ENCODE data around the gene CTCF. TPM values are rescaled to one million over a fixed set of nuclear protein-coding genes. Genes with fewer than 3 reads are reported as not detected.

Gene CTCF
- total and polyA plus RNA-seq, 10 of the 15 experiments (the other 5 are each of a cell fraction or from before 2014, with no cell fraction given) = 9.1 to 55.0 (median 41.8) TPM

DNA sequence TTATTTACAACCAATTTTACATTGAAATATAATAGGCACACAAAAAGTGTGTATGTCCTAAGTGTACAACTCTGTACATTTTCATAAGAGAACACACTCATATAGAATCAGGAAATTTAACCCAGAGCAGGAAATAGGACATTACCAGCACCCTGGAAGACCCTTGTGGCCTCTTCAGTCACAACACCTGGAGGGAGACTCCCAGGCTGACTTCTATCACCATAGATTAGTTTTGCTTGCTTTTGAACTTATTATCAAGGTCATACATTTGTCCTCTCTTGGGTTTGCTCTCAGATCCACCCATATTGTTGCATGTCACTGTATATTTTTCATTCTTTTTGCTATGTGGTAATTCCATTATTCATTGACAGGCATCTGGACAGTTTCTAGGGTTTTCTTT is 27.9 kb upstream of the CTCF start:
- intact Hi-C loops (cut with micrococcal nuclease; ENCODE audit: unreplicated experiment) = no loop called here

DNA sequence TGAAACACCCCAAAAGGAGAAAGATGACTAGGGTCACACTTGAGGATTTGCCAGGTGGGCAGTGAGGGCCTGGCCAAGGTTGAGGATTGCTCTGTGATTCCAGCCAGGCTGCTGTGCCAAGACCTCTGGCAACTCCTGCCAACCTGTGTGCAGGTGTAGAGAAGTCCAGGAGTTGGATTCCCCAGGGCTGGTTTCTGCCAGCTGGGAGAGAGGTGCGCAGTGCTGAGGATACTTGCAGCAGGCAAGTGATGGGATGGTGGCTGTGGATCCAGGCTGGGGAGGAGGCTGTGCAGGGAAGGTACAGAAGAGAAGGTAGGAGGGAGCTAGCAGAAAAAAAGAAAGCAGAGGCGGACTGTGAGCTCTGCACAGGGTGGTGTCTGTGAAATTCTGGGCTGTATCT is 27.1 kb upstream of the CTCF start:
- no peak overlapping the region for H3K27ac ChIP-seq (ENCODE audit: control insufficient read depth, insufficient read depth)
- H3K4me1 ChIP-seq (ENCODE audit: control insufficient read depth, insufficient read depth, low read length) = peaks cover 27% of the 10 kb centered on the region
- in situ Hi-C loops (cut with MboI) = no loop called here
- CTCF ChIA-PET = interaction anchor here (1.1 to 11.3 kb wide), 4 partner anchors 12 to 41 kb away, joined by 3 to 131 read pairs (median 18); partner anchors contain the start of gene CTCF
- H3K4me2 ChIP-seq (ENCODE audit: control insufficient read depth, insufficient read depth) = no peak overlapping the region
- no TSS peak for BruUV-seq (replicated peaks)
- H3K4me3 ChIP-seq = no peak overlapping the region
- H3K36me3 ChIP-seq (ENCODE audit: control insufficient read depth in 2 of 2, insufficient read depth in 2 of 2, low read length in 1 of 2) = peaks cover 0 to 2% of the 10 kb centered on the region in 2 experiments; a peak in 2 of 4 replicates
- no peaks in the 10 kb centered on the region for H3K9me3 ChIP-seq (replicated peaks; ENCODE audit: control insufficient read depth, insufficient read depth, low read length)
- no peak overlapping the region for H2AFZ ChIP-seq (ENCODE audit: control insufficient read depth, low read depth, low read length)
- POLR2A ChIA-PET = interaction anchor here (0.5 kb wide), 1 partner anchor 1906 kb away, joined by 5 read pairs; no protein-coding TSS in a partner anchor
- H3K27me3 ChIP-seq (replicated peaks in 1 of 2; ENCODE audit: control insufficient read depth in 2 of 2, insufficient read depth in 2 of 2, low read length in 1 of 2) = peaks cover 0 to 2% of the 10 kb centered on the region in 2 experiments; a peak in 1 of 4 replicates
- FAIRE-seq (no peak), ATAC-seq (no peak), DNase-seq (ENCODE audit: low read depth, low spot score) (no peak)
- WGBS (ENCODE audit: insufficient coverage, insufficient replicate concordance, low lambda C conversion rate, missing lambda C conversion rate) = 95% methylated on average over 2 of the region's 2 CpGs
- no peaks in the 10 kb centered on the region for H3K79me2 ChIP-seq (ENCODE audit: control insufficient read depth, insufficient read depth, low read length)
- intact Hi-C loops (cut with micrococcal nuclease; ENCODE audit: unreplicated experiment) = no loop called here
- RAD21 ChIA-PET (ENCODE audit: unreplicated experiment) = interaction anchor here (0.7 to 0.9 kb wide), 2 partner anchors 14 to 27 kb away, joined by 3 to 4 read pairs; partner anchors contain the start of gene CTCF
- peaks cover 4% of the 10 kb centered on the region for H4K20me1 ChIP-seq (ENCODE audit: control insufficient read depth, insufficient read depth)
- SMC1A ChIA-PET (ENCODE audit: uncharacterized antibody, unreplicated experiment) = interaction anchor here (2.4 kb wide), 1 partner anchor 14 kb away, joined by 6 read pairs; no protein-coding TSS in a partner anchor
- H3K9ac ChIP-seq (ENCODE audit: control insufficient read depth, insufficient read depth, low read length) = no peak overlapping the region
- TF ChIP-seq, protein P1, sequence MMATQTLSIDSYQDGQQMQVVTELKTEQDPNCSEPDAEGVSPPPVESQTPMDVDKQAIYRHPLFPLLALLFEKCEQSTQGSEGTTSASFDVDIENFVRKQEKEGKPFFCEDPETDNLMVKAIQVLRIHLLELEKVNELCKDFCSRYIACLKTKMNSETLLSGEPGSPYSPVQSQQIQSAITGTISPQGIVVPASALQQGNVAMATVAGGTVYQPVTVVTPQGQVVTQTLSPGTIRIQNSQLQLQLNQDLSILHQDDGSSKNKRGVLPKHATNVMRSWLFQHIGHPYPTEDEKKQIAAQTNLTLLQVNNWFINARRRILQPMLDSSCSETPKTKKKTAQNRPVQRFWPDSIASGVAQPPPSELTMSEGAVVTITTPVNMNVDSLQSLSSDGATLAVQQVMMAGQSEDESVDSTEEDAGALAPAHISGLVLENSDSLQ (IDR thresholded peaks at IDR 0.05) = no peak
- TF ChIP-seq TCF12 (IDR thresholded peaks at IDR 0.05; ENCODE audit: low read depth, low read length) = no peak
- TF ChIP-seq, protein P2, sequence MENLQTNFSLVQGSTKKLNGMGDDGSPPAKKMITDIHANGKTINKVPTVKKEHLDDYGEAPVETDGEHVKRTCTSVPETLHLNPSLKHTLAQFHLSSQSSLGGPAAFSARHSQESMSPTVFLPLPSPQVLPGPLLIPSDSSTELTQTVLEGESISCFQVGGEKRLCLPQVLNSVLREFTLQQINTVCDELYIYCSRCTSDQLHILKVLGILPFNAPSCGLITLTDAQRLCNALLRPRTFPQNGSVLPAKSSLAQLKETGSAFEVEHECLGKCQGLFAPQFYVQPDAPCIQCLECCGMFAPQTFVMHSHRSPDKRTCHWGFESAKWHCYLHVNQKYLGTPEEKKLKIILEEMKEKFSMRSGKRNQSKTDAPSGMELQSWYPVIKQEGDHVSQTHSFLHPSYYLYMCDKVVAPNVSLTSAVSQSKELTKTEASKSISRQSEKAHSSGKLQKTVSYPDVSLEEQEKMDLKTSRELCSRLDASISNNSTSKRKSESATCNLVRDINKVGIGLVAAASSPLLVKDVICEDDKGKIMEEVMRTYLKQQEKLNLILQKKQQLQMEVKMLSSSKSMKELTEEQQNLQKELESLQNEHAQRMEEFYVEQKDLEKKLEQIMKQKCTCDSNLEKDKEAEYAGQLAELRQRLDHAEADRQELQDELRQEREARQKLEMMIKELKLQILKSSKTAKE (IDR thresholded peaks at IDR 0.05; ENCODE audit: low read depth, poor library complexity, severe bottlenecking) = no peak
- TF ChIP-seq, protein P3, sequence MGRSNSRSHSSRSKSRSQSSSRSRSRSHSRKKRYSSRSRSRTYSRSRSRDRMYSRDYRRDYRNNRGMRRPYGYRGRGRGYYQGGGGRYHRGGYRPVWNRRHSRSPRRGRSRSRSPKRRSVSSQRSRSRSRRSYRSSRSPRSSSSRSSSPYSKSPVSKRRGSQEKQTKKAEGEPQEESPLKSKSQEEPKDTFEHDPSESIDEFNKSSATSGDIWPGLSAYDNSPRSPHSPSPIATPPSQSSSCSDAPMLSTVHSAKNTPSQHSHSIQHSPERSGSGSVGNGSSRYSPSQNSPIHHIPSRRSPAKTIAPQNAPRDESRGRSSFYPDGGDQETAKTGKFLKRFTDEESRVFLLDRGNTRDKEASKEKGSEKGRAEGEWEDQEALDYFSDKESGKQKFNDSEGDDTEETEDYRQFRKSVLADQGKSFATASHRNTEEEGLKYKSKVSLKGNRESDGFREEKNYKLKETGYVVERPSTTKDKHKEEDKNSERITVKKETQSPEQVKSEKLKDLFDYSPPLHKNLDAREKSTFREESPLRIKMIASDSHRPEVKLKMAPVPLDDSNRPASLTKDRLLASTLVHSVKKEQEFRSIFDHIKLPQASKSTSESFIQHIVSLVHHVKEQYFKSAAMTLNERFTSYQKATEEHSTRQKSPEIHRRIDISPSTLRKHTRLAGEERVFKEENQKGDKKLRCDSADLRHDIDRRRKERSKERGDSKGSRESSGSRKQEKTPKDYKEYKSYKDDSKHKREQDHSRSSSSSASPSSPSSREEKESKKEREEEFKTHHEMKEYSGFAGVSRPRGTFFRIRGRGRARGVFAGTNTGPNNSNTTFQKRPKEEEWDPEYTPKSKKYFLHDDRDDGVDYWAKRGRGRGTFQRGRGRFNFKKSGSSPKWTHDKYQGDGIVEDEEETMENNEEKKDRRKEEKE (IDR thresholded peaks at IDR 0.05) = no peak

More for the DNA sequence above, 27.9 kb upstream of the CTCF start:
- H3K4me3 ChIP-seq = no peak overlapping the region
- peaks cover 0 to 2% of the 10 kb centered on the region in 2 experiments; a peak in 1 of 4 replicates for H3K27me3 ChIP-seq (replicated peaks in 1 of 2; ENCODE audit: control insufficient read depth in 2 of 2, insufficient read depth in 2 of 2, low read length in 1 of 2)
- no peaks in the 10 kb centered on the region for H3K36me3 ChIP-seq (ENCODE audit: control insufficient read depth in 2 of 2, insufficient read depth in 2 of 2, low read length in 1 of 2)
- CTCF ChIA-PET = interaction anchor here (1.1 to 11.3 kb wide), 3 partner anchors 12 to 40 kb away, joined by 3 to 131 read pairs (median 31); no protein-coding TSS in a partner anchor
- BruUV-seq (replicated peaks) = no TSS peak
- in situ Hi-C loops (cut with MboI) = no loop called here
- H3K27ac ChIP-seq (ENCODE audit: control insufficient read depth, insufficient read depth) = no peak overlapping the region
- FAIRE-seq = no peak
- no peak for ATAC-seq
- H2AFZ ChIP-seq (ENCODE audit: control insufficient read depth, low read depth, low read length) = no peak overlapping the region
- no peak for DNase-seq (ENCODE audit: low read depth, low spot score)
- H3K9me3 ChIP-seq (replicated peaks; ENCODE audit: control insufficient read depth, insufficient read depth, low read length) = no peaks in the 10 kb centered on the region
- POLR2A ChIA-PET = interaction anchor here (0.6 to 5.7 kb wide), 3 partner anchors 8 to 44 kb away, joined by 4 to 56 read pairs (median 4); no protein-coding TSS in a partner anchor
- no peak overlapping the region for H3K4me2 ChIP-seq (ENCODE audit: control insufficient read depth, insufficient read depth)
- peaks cover 34% of the 10 kb centered on the region for H3K4me1 ChIP-seq (ENCODE audit: control insufficient read depth, insufficient read depth, low read length)
- no peak overlapping the region for H3K9ac ChIP-seq (ENCODE audit: control insufficient read depth, insufficient read depth, low read length)
- RAD21 ChIA-PET (ENCODE audit: unreplicated experiment) = interaction anchor here (0.7 to 2.5 kb wide), 4 partner anchors 13 to 106 kb away, joined by 3 to 17 read pairs (median 4); partner anchors contain the start of gene CTCF
- peaks cover 3% of the 10 kb centered on the region for H4K20me1 ChIP-seq (ENCODE audit: control insufficient read depth, insufficient read depth)
- TF ChIP-seq ESRRA (IDR thresholded peaks at IDR 0.05; ENCODE audit: low read length) (0 out of 2 replicates have a peak, but pooled peaks have one; percentile 20), YY1 (IDR thresholded peaks at IDR 0.05; ENCODE audit: low read depth, low read length) (no peak), ETV6 (conservative IDR thresholded peaks at IDR 0.05 in 1 of 2, IDR thresholded peaks at IDR 0.05 in 1 of 2; ENCODE audit: borderline replicate concordance in 1 of 2, low read depth in 1 of 2) (peak in 1 of 2 experiments; percentile 81; a peak in 2 of 4 replicates), JUNB (IDR thresholded peaks at IDR 0.05) (0 out of 2 replicates have a peak, but pooled peaks have one; percentile 20), TCF12 (IDR thresholded peaks at IDR 0.05; ENCODE audit: low read depth, low read length) (0 out of 2 replicates have a peak, but pooled peaks have one; percentile 11), NFIC (IDR thresholded peaks at IDR 0.05; ENCODE audit: low read depth, low read length) (no peak)
- SMC1A ChIA-PET (ENCODE audit: uncharacterized antibody, unreplicated experiment) = no interaction called here
- no peaks in the 10 kb centered on the region; the same call in 1 of the 2 replicates for H3K79me2 ChIP-seq (ENCODE audit: control insufficient read depth, insufficient read depth, low read length)
